IMR-90 (cell line): ENCODE data around the gene DVL1.

Source experiments
- CEBPB ChIP-seq: IDR thresholded peaks from 2 replicates; pipeline ENCODE4 v1.6.1; 2012; ENCODE audit warnings: low read depth, low read length, improper control_type of control experiment
- CTCF ChIP-seq: conservative IDR thresholded peaks from 2 replicates; pipeline ENCODE4 v1.5.1; 2012; ENCODE audit warnings: mild to moderate bottlenecking, low read depth, low read length, improper control_type of control experiment
- FOS ChIP-seq: fragments of 150-350 bp; IDR thresholded peaks from 2 replicates; pipeline ENCODE4 v1.6.1; 2016; ENCODE audit warnings: low read depth, low read length
- MAZ ChIP-seq: IDR thresholded peaks from 2 replicates; pipeline ENCODE4 v1.6.1; 2012; ENCODE audit warnings: low read depth, mild to moderate bottlenecking, low read length, improper control_type of control experiment, moderate library complexity, borderline replicate concordance
- POLR2A ChIP-seq: IDR thresholded peaks from 2 replicates; pipeline ENCODE4 v1.6.1; 2012; ENCODE audit warnings: mild to moderate bottlenecking, low read depth, low read length
- RCOR1 ChIP-seq: IDR thresholded peaks from 2 replicates; pipeline ENCODE4 v1.6.1; 2012; ENCODE audit warnings: mild to moderate bottlenecking, low read length, improper control_type of control experiment; ENCODE audit not compliant: insufficient replicate concordance
- USF2 ChIP-seq: fragments of 150-350 bp; IDR thresholded peaks from 2 replicates; pipeline ENCODE4 v1.6.1; 2017; ENCODE audit warnings: mild to moderate bottlenecking, antibody characterized with exemption, low read length, low read depth

GRCh38 chr1:1309251-1310108, 39.7 kb downstream of the DVL1 start:
- TF ChIP-seq CTCF: no peak
- TF ChIP-seq RCOR1: no peak
- TF ChIP-seq POLR2A: no peak
- TF ChIP-seq FOS: no peak
- TF ChIP-seq CEBPB: no peak
- TF ChIP-seq USF2: 0 out of 2 replicates have a peak, but pooled peaks have one; percentile 11
- no peak for TF ChIP-seq MAZ
